DMS114 treated with DMSO at 0.1 percent for 48 hours (cell line): ENCODE results near the gene HAUS2.

ENCODE experiments used
- DNase-seq: peaks from one replicate; lab custom pipeline; 2025; ENCODE audit not compliant: unreplicated experiment; lab: John Stamatoyannopoulos, UW

Gene HAUS2

DNA sequence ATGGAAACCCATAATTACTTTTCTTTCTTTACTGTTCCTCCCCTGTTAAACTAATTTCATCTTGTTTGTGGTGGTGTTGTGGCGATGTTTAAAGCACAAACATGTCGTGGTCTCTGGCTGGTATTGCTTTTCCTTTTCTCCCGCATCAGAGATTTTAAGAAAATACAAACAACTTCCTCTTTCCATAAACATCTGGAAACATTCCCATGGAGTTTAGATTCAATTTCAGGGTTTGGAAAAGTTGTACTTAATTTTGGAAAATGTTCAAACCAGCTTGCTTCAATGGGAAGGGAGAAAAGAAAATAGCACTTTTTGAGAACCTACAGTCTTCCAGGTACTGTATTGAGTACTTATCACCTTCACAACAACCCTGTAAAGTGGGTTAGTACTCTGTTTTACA is 57.2 kb downstream of the HAUS2 start:
- no peak for DNase-seq

DNA sequence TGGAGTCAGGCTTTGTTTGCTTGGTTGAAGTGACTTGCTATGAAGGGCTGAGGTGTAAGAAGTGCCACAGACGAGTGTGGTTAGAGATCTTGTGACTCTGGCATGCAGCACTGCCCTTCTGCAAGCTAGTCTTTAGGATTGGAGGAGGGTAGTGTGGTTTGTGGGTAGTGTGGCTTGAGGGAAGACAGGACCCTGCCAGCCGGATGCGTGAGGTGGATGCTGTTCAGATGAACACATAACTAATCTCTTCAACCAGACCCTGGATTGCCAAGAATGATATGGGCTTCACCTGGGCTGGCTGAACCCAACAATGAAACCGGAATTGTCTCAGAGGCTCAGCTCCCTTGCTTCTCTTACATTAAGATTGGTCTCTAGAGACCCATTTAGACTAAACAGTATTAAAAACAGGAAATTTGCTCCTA is 59.5 kb downstream of the HAUS2 start:
- no peak for DNase-seq

DNA sequence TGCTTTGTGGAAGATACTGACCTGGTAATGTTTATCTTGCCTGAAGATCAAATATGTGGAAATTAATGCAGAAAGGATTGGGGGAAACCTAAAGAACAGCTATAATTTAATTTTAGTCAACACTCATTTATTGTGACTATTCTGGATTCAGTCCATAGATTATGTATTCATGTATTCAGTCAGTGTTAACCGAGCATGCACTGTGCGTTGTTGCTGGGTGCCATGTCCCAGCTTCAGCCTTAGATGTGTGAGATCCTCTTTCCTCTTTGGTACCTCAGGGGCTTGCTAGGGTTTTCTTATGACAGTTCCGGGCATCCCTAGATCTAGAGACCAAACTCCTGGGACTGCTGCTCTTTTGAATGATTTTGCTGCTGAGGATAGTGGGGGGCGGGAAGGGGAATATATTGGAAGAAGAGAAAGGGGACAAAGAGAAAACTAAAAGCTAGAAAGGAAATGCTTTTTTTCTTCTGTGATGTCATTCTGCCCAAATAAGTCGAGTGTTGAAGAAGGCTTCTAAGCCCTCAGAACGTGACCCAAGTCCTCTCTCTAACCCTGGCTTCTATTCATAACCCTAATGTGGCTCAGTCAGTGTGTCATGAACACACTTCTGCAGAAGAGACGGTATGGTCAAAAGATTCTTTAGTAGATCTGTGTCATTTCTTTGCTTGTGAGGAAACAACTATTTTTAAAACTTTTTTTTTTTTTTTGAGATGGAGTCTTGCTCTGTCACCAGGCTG is 60.3 kb downstream of the HAUS2 start:
- no peak for DNase-seq

DNA sequence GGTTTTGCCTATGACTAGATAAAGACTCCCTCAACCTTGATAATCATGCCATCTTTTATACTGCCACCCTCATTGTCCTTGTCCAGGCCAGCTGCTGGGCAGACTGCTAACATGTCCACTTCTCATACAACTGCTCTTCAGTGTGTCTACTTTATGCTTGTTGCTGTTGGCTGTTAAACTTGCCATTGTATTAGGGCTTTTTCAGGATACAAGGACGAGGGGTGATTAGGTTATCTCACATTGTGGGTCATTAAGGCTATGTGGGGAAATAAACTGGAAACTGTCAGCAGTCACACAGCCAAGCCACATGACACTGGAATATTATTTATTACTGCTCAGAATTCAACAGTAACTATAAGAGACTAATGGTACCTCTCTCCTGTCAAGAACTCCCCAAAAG is 62.9 kb downstream of the HAUS2 start:
- no peak for DNase-seq

DNA sequence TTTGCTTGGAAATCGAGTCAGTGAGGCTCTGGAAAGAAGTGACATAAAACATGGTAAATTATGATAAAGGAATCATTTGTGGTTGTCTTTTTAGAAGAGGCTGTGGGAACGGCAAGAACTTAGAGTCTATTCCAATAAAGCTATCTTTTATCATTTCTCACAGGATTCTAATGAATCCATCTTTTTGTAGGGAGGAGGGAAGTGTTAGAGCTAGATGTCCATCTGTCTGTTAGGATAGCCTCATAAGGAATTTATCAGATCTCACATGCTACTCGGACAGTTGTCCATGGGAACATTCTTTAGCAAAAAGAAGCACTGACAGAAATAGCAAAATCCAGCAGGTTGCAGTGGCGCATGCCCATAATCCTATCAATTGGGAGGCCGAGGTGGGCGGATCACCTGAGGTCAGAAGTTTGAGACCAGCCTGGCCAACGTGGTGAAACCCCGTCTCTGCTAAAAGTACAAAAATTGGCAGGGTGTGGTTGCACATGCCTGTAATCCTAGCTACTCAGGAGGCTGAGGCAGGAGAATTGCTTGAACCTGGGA is 63.8 kb downstream of the HAUS2 start:
- DNase-seq, result no peak

DNA sequence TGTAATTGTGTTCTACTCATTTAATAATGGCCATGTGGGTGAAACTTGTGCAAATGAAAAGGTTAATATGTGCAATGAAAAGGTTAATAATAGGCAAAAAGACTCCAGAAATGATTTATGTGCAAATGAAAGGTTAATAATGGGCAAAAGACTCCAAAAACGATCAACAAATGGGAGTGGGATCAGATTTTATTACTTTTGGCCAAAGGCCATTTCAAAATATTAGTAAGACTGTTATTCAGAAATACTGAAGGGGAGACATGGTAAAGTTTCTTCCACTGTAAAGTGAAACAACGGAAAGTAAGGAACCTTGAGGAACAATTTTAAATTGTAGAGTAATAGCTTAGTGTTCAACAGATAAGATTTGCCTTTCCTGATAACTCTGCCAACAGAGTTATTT is 67.5 kb downstream of the HAUS2 start:
- DNase-seq, result no peak
